Activated naive CD8-positive, alpha-beta T cell treated with anti-CD3 and anti-CD28 coated beads, Interleukin-2, amount 10 ng/mL, durations not matched to agents 7 days and 5 days (primary cell): ENCODE measurements around the gene COL11A1. TPM values are rescaled to one million over a fixed set of nuclear protein-coding genes. Genes with fewer than 3 reads are reported as not detected.
"Not testable (repeated sequence)": the region's sequence is repeated elsewhere in the genome, so short reads cannot be mapped to it uniquely, and the experiment has no call there.

Experiments
- ATAC-seq: fragments of 150-1000 bp; cut with Tn5 transposase; one replicate; pipeline ENCODE4 v1.10.0; 2021; ENCODE audit warnings: low read depth, moderate library complexity
- POLR2A ChIA-PET: fragments of 350-600 bp; sonication (Branson Sonifier 250); formaldehyde crosslinking; loops from one replicate; lab custom pipeline; 2021; ENCODE audit warnings: antibody characterized with exemption; lab: Charles Lee
- DNase-seq: peaks from one replicate; pipeline ENCODE4 v3.0.0; 2021
- H3K27ac Mint-ChIP-seq: one replicate; pipeline ENCODE4 v1.8.0; 2022; ENCODE audit warnings: mild to moderate bottlenecking, mixed read lengths
- H3K27me3 Mint-ChIP-seq: one replicate; pipeline ENCODE4 v1.8.0; 2022; ENCODE audit warnings: mild to moderate bottlenecking, moderate library complexity, mixed read lengths
- H3K36me3 Mint-ChIP-seq: one replicate; pipeline ENCODE4 v1.8.0; 2021; ENCODE audit warnings: mild to moderate bottlenecking, mixed read lengths
- H3K4me1 Mint-ChIP-seq: one replicate; pipeline ENCODE4 v1.8.0; 2021; ENCODE audit warnings: mixed read lengths
- H3K4me3 Mint-ChIP-seq: one replicate; pipeline ENCODE4 v1.8.0; 2022; ENCODE audit warnings: mild to moderate bottlenecking, moderate library complexity, mixed read lengths
- H3K9me3 Mint-ChIP-seq: one replicate; pipeline ENCODE4 v1.8.0; 2021; ENCODE audit warnings: mixed read lengths
- total RNA-seq, 2 experiments: library from RNA; stranded (reverse); gene quantifications; one replicate each; pipeline ENCODE4 v1.2.3, GENCODE V29; 2021

Gene COL11A1
- not detected for total RNA-seq

DNA sequence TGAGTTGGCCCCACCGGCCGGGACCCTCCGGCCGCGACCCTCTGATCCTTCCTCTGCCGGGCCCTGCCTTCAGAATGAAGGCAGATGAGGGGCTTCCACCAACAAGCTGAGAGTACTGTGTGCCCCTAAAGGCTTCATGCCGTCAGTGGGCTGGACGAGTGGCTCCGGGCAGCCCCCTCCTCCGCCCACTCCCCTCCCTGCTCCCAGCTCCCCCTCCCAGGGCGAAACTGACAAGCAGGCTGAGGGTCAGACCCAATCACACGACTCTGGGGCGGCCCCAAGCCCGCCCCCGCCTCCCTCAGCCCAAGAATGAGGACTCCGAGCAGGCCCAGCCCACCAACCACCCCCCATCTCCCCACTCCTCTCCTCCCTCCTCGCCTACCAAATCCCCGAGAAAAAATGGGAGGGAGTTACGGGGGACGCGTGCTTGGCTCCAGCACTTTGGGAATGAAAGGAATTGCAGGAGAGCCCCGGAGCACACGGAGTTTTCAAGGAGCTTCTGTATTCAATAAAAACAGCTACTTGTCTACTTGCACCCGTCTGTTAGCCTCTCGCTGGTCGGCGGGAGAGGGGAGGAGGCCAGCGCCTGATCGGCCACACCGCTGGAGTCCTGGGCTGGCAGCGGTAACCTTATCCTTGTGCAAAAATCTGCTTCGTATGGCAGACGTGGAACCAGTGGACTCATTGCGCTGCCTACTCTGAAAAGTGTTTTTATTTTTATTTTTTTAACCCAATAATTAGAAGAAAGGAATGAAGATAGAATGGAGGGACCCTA, at the start of gene COL11A1:
Gene COL11A1 (minus strand): TSS at position 147 of the 775 bp plus-strand sequence. CDS start 344 bp downstream, outside the sequence.
- Mint-ChIP-seq H3K4me1 (no peaks in the 10 kb centered on the region), H3K36me3 (no peaks in the 10 kb centered on the region), H3K4me3 (no peak within 1 kb of the TSS), H3K9me3 (no peaks in the 10 kb centered on the region), H3K27ac (no peak within 1 kb of the TSS), H3K27me3 (peaks cover 24% of the 10 kb centered on the region)
- no peak for DNase-seq
- POLR2A ChIA-PET, result no interaction called here
- no peak for ATAC-seq

GRCh38 chr1:103156966-103157365, 48.6 kb upstream of the COL11A1 start:
- DNase-seq (no peak), ATAC-seq (no peak)
- H3K27ac Mint-ChIP-seq, result no peak overlapping the region
- POLR2A ChIA-PET, result no interaction called here
- H3K27me3 Mint-ChIP-seq, result no peaks in the 10 kb centered on the region
- H3K4me3 Mint-ChIP-seq, result no peak overlapping the region
- no peaks in the 10 kb centered on the region for H3K36me3 Mint-ChIP-seq
- H3K9me3 Mint-ChIP-seq, result no peaks in the 10 kb centered on the region
- H3K4me1 Mint-ChIP-seq, result no peaks in the 10 kb centered on the region

DNA sequence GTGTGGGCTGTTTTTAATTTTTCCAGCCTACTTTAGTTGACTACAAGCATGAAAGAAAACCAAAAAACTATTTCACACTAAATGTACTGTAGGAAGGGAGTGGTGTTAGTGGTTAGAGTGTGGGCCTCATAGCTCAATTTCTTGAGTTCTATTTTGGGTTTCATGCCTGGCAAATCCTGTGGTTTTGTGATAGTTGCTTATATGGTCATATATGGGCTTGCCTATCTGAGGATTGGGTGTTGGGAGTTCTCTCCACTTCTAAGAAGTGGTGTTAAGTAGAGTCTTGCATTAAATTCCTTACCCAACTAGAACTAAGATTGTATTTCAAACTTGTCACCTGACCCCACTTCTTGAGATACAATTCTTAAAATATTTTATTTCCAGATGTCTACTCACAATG, 37.8 kb upstream of the COL11A1 start:
- POLR2A ChIA-PET, result no interaction called here
- H3K27ac Mint-ChIP-seq, result no peak overlapping the region
- no peaks in the 10 kb centered on the region for H3K36me3 Mint-ChIP-seq
- H3K4me1 Mint-ChIP-seq, result no peaks in the 10 kb centered on the region
- H3K27me3 Mint-ChIP-seq, result no peaks in the 10 kb centered on the region
- H3K9me3 Mint-ChIP-seq, result peaks cover 1% of the 10 kb centered on the region
- DNase-seq, result no peak
- H3K4me3 Mint-ChIP-seq, result no peak overlapping the region
- no peak for ATAC-seq

- H3K27ac Mint-ChIP-seq, result no peak overlapping the region
- peaks cover 1% of the 10 kb centered on the region for H3K9me3 Mint-ChIP-seq
- H3K4me3 Mint-ChIP-seq, result no peak overlapping the region
- ATAC-seq, result no peak
- H3K4me1 Mint-ChIP-seq, result no peaks in the 10 kb centered on the region
- POLR2A ChIA-PET, result no interaction called here
- no peaks in the 10 kb centered on the region for H3K36me3 Mint-ChIP-seq
- DNase-seq, result no peak
- no peaks in the 10 kb centered on the region for H3K27me3 Mint-ChIP-seq
Observed at GRCh38 chr1:103145449-103145848, 37.1 kb upstream of the COL11A1 start.

- no peaks in the 10 kb centered on the region for H3K4me1 Mint-ChIP-seq
- H3K27ac Mint-ChIP-seq, result no peak overlapping the region
- no peaks in the 10 kb centered on the region for H3K36me3 Mint-ChIP-seq
- ATAC-seq (no peak), DNase-seq (no peak)
- H3K4me3 Mint-ChIP-seq, result no peak overlapping the region
- H3K9me3 Mint-ChIP-seq, result peaks cover 1% of the 10 kb centered on the region
- POLR2A ChIA-PET, result no interaction called here
- no peaks in the 10 kb centered on the region for H3K27me3 Mint-ChIP-seq
Observed at GRCh38 chr1:103144681-103145080, 36.4 kb upstream of the COL11A1 start.

- ATAC-seq (no peak), DNase-seq (no peak)
- POLR2A ChIA-PET, result no interaction called here
- H3K36me3 Mint-ChIP-seq, result no peaks in the 10 kb centered on the region
- H3K4me1 Mint-ChIP-seq, result no peaks in the 10 kb centered on the region
- H3K4me3 Mint-ChIP-seq, result no peak overlapping the region
- no peaks in the 10 kb centered on the region for H3K27me3 Mint-ChIP-seq
- no peaks in the 10 kb centered on the region for H3K9me3 Mint-ChIP-seq
- H3K27ac Mint-ChIP-seq, result no peak overlapping the region
Observed at GRCh38 chr1:103142461-103142860, 34.1 kb upstream of the COL11A1 start.

- H3K27me3 Mint-ChIP-seq, result no peaks in the 10 kb centered on the region
- peaks cover 4% of the 10 kb centered on the region for H3K9me3 Mint-ChIP-seq
- no peak overlapping the region for H3K4me3 Mint-ChIP-seq
- no peak overlapping the region for H3K27ac Mint-ChIP-seq
- ATAC-seq, result no peak
- DNase-seq, result no peak
- POLR2A ChIA-PET, result no interaction called here
- no peaks in the 10 kb centered on the region for H3K36me3 Mint-ChIP-seq
- no peaks in the 10 kb centered on the region for H3K4me1 Mint-ChIP-seq
Observed at GRCh38 chr1:103129796-103130195, 21.5 kb upstream of the COL11A1 start.

DNA sequence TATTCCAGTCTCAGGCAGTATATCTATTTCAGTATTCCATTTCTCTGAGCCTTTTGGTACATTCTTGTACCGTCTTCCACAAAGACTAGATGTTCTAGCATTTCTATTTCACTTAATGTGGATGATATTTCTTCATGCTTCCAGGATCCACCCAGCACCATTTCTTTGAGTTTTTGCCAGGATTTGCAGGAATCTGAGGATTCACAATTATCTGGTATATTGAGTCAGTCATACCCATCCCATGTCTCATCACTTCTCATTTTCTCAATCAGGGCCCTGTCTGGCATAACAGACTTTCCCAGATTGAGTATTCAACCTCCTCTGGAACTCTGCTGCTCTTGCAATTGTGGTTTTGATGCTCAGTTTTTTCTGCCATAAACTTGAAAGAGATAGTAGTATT, 20.9 kb upstream of the COL11A1 start:
- H3K36me3 Mint-ChIP-seq, result no peaks in the 10 kb centered on the region

GRCh38 chr1:103128256-103128655, 19.9 kb upstream of the COL11A1 start:
- DNase-seq, ATAC-seq, H3K27me3 Mint-ChIP-seq, H3K27ac Mint-ChIP-seq, H3K36me3 Mint-ChIP-seq, POLR2A ChIA-PET, H3K4me3 Mint-ChIP-seq, H3K4me1 Mint-ChIP-seq, H3K9me3 Mint-ChIP-seq: not testable (repeated sequence)

More for the DNA sequence above, 20.9 kb upstream of the COL11A1 start:
- H3K4me3 Mint-ChIP-seq, result no peak overlapping the region
- no peak overlapping the region for H3K27ac Mint-ChIP-seq
- H3K9me3 Mint-ChIP-seq, result peaks cover 4% of the 10 kb centered on the region
- DNase-seq, result no peak
- POLR2A ChIA-PET, result no interaction called here
- no peak for ATAC-seq
- H3K27me3 Mint-ChIP-seq, result no peaks in the 10 kb centered on the region
- no peaks in the 10 kb centered on the region for H3K4me1 Mint-ChIP-seq

DNA sequence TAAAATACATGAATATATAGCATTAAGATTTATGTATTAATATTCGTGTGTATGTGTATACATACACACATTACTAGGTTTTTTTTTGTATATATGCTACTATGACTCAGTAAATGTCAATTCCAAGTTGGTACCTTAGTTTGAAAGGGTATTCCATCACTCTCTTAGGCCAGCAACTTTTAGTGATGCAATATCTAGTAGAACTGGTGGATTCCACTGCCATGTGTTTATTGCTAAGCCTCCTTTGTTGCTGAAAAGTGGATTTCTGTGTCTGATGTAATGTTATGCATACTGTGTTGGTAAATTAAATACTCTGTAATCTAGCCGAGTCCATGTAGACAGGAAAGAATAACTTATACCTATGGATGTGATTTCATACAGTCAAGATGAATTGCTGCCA, 16.9 kb upstream of the COL11A1 start:
- H3K4me1 Mint-ChIP-seq, result no peaks in the 10 kb centered on the region
- ATAC-seq (no peak), DNase-seq (no peak)
- no peak overlapping the region for H3K4me3 Mint-ChIP-seq
- H3K27me3 Mint-ChIP-seq, result no peaks in the 10 kb centered on the region
- POLR2A ChIA-PET, result no interaction called here
- no peaks in the 10 kb centered on the region for H3K9me3 Mint-ChIP-seq
- no peaks in the 10 kb centered on the region for H3K36me3 Mint-ChIP-seq
- H3K27ac Mint-ChIP-seq, result no peak overlapping the region

- H3K36me3 Mint-ChIP-seq, result no peaks in the 10 kb centered on the region
- POLR2A ChIA-PET, result no interaction called here
- DNase-seq, result no peak
- no peaks in the 10 kb centered on the region for H3K9me3 Mint-ChIP-seq
- no peak for ATAC-seq
- no peaks in the 10 kb centered on the region for H3K4me1 Mint-ChIP-seq
- no peak overlapping the region for H3K4me3 Mint-ChIP-seq
- no peaks in the 10 kb centered on the region for H3K27me3 Mint-ChIP-seq
- no peak overlapping the region for H3K27ac Mint-ChIP-seq
Observed at GRCh38 chr1:103122983-103123720, 14.8 kb upstream of the COL11A1 start.

DNA sequence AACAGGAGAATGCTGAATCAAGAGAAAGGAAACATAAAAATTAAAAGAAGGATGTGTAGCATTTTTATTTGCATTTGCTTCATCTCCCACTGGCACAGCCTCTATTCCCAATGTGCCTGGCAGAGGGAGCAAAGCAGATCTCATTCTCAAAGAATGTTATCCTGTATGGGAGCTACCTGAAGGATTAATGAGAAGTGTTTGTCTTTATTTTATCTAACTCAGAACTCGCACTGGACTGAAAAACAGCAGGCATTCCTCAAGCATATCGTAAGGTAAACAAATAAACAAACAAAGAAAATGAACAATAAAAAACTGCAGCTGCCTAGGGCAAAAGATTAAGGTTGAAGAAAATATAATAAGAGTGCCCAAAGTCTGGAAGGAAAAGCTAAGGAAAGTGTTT, 12.7 kb upstream of the COL11A1 start:
- DNase-seq (no peak), ATAC-seq (no peak)
- Mint-ChIP-seq H3K4me3 (no peak overlapping the region), H3K27me3 (no peaks in the 10 kb centered on the region), H3K4me1 (no peaks in the 10 kb centered on the region), H3K27ac (no peak overlapping the region), H3K36me3 (no peaks in the 10 kb centered on the region), H3K9me3 (no peaks in the 10 kb centered on the region)
- POLR2A ChIA-PET, result no interaction called here

- Mint-ChIP-seq H3K9me3 (no peaks in the 10 kb centered on the region), H3K4me1 (no peaks in the 10 kb centered on the region), H3K27me3 (peaks cover 13% of the 10 kb centered on the region), H3K36me3 (no peaks in the 10 kb centered on the region), H3K27ac (no peak overlapping the region), H3K4me3 (no peak overlapping the region)
- POLR2A ChIA-PET, result no interaction called here
- no peak for ATAC-seq
- DNase-seq, result no peak
Observed at GRCh38 chr1:103112546-103112945, 4.2 kb upstream of the COL11A1 start.

DNA sequence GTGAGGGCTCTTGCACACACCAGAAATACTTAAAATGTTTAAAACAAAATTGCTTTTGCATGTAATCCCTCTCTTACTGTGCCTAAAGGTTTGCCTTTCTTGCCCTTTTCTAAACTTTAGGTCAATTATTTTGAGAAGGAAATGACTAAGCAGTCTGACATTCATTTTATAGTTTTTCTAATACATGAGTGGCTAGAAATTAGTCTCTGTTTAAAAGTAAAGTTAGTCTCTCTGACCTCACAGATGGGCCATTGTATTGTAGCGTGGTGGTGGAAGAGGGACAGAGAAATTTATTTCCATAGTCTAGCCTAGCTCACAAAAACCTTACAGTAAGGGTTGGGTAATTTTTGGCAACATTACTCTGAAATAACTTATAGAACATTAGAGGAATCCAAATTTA, 3.6 kb upstream of the COL11A1 start:
- H3K36me3 Mint-ChIP-seq, result no peaks in the 10 kb centered on the region
- H3K27ac Mint-ChIP-seq, result no peak overlapping the region
- no peak for ATAC-seq
- H3K27me3 Mint-ChIP-seq, result peaks cover 17% of the 10 kb centered on the region
- no peaks in the 10 kb centered on the region for H3K9me3 Mint-ChIP-seq
- POLR2A ChIA-PET, result no interaction called here
- no peak overlapping the region for H3K4me3 Mint-ChIP-seq
- no peaks in the 10 kb centered on the region for H3K4me1 Mint-ChIP-seq
- no peak for DNase-seq
